Left lobe of liver (tissue), 2 donors: Measurements from ENCODE around the gene GOLGA8M. TPM values are rescaled to one million over a fixed set of nuclear protein-coding genes. Genes with fewer than 3 reads are reported as not detected.
"Not testable (repeated sequence)": the region's sequence is repeated elsewhere in the genome, so short reads cannot be mapped to it uniquely, and the experiment has no call there.

Experiments
- ATAC-seq: fragments of 200-7000 bp; cut with Tn5 transposase; one replicate; pipeline ENCODE4 v1.9.1; 2020; ENCODE audit warnings: mild to moderate bottlenecking, moderate library complexity
- DNase-seq: peaks from one replicate; pipeline ENCODE4 v3.0.0-alpha.2; 2020; ENCODE audit warnings: low spot score
- total RNA-seq: library from RNA; stranded (reverse); gene quantifications from one replicate; pipeline ENCODE4 v1.2.1, GENCODE V29; 2021
- donor health status: DM: no; HTN: no; CAD: no; lungs with moderate emphysema.
- donor health status: DM: no; HTN: yes; CAD: no.

The GOLGA8M gene, protein sequence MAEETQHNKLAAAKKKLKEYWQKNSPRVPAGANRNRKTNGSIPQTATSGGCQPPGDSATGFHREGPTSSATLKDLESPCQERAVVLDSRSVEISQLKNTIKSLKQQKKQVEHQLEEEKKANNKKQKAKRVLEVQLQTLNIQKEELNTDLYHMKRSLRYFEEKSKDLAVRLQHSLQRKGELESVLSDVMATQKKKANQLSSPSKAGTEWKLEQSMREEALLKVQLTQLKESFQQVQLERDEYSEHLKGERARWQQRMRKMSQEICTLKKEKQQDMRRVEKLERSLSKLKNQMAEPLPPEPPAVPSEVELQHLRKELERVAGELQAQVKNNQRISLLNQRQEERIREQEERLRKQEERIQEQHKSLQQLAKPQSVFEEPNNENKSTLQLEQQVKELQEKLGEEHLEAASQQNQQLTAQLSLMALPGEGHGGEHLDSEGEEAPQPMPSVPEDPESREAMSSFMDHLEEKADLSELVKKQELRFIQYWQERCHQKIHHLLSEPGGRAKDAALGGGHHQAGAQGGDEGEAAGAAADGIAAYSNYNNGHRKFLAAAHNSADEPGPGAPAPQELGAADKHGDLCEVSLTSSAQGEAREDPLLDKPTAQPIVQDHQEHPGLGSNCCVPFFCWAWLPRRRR
- 6.8 TPM for total RNA-seq

GRCh38 chr15:28712270-28712669, at the start of gene GOLGA8M:
GOLGA8M (minus strand) TSS chr15:28712421; CDS start chr15:28712323, 98 bp downstream.
- ATAC-seq, DNase-seq: not testable (repeated sequence)

- DNase-seq, ATAC-seq: not testable (repeated sequence)
Measured at GRCh38 chr15:28742890-28743289, 30.7 kb upstream of the GOLGA8M start.

- not testable (repeated sequence) for DNase-seq, ATAC-seq
Measured at GRCh38 chr15:28738590-28739292, 26.5 kb upstream of the GOLGA8M start.

DNA sequence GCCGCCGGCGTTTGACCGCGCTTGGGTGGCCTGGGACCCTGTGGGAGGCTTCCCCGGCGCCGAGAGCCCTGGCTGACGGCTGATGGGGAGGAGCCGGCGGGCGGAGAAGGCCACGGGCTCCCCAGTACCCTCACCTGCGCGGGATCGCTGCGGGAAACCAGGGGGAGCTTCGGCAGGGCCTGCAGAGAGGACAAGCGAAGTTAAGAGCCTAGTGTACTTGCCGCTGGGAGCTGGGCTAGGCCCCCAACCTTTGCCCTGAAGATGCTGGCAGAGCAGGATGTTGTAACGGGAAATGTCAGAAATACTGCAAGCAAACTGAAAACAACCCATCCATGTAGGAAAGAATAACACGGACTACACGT, 26.0 kb upstream of the GOLGA8M start:
- ATAC-seq = peak; percentile 68
- DNase-seq = not testable (repeated sequence)

- DNase-seq (peak; percentile 65), ATAC-seq (peak; percentile 92)
Measured at GRCh38 chr15:28737521-28738199, 25.4 kb upstream of the GOLGA8M start.

DNA sequence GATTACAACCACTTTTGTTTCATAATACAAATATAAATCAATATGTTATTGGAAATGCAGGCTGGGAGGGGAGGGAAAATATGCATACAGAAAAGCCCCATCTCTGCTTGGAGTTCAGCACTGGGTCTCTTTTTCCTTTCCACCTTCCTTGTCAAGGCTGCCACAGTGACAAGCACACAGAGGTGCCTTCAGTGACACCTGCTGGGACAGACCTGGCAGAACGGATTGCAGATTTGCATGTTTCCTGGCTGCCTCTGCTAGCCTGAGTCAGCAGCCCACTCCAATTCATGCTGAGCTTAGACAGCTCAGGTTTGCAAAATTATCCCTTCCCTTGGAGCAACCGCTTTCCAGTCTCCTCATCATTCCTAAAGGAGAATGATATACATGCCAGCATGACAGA, 15.8 kb upstream of the GOLGA8M start:
- ATAC-seq (peak; percentile 48), DNase-seq (peak; percentile 62)

- not testable (repeated sequence) for ATAC-seq
Measured at GRCh38 chr15:28727026-28727425, 14.8 kb upstream of the GOLGA8M start.

GRCh38 chr15:28726102-28726501, 13.9 kb upstream of the GOLGA8M start:
- ATAC-seq = no peak
- no peak for DNase-seq

More at GRCh38 chr15:28727026-28727425, 14.8 kb upstream of the GOLGA8M start:
- not testable (repeated sequence) for DNase-seq

GRCh38 chr15:28725556-28725955, 13.3 kb upstream of the GOLGA8M start:
- ATAC-seq (no peak), DNase-seq (no peak)

- DNase-seq, ATAC-seq: not testable (repeated sequence)
Measured at GRCh38 chr15:28723986-28724385, 11.8 kb upstream of the GOLGA8M start.

DNA sequence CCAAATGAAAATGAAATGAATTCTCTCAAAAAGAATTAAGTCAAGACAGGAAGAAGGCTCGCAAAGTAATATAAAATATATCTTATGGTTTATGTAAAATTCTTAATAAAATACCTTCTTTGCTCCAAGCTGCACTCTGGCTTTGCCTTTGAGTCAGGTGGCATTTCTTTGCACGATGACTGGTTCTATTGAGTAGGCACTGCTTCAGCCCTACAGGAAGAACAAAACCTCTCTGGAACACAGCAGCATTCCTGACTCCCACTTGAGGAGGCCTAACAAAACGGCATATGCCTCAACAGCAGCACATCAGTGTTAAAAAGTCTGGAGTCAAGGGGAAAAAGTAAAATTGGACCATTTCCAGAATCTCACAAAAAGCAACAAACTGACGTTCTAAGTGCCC, 7.4 kb upstream of the GOLGA8M start:
- not testable (repeated sequence) for DNase-seq, ATAC-seq

GRCh38 chr15:28718576-28718975, 6.4 kb upstream of the GOLGA8M start:
- not testable (repeated sequence) for DNase-seq, ATAC-seq

DNA sequence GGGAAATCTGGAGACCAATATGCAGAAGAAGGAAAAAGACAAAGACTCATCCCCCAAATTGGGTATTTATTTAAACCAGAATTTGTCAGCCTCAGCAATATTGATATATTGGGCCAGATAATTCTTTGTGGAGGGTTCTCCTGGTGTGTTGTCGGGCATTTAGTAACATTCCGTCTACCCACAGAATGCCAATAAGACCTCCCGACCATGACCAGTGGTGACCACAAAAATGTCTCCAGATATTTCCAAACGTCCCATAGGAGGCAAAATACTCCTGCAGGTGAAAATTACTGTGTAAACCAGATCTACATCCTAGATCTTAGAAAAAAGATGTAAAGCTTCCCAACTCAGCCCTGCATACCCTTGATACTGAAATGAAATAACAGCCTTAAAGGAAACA, 2.0 kb upstream of the GOLGA8M start:
- not testable (repeated sequence) for ATAC-seq, DNase-seq

GRCh38 chr15:28703927-28704326, 8.3 kb downstream of the GOLGA8M start:
- not testable (repeated sequence) for DNase-seq, ATAC-seq

GRCh38 chr15:28702427-28702826, 9.8 kb downstream of the GOLGA8M start:
- DNase-seq, ATAC-seq: not testable (repeated sequence)

- ATAC-seq (peak; percentile 92), DNase-seq (peak; percentile 90)
Measured at GRCh38 chr15:28694006-28694751, 18.0 kb downstream of the GOLGA8M start.

- ATAC-seq, DNase-seq: not testable (repeated sequence)
Measured at GRCh38 chr15:28693021-28693420, 19.2 kb downstream of the GOLGA8M start.

GRCh38 chr15:28673533-28673932, 38.7 kb downstream of the GOLGA8M start:
- not testable (repeated sequence) for ATAC-seq, DNase-seq

DNA sequence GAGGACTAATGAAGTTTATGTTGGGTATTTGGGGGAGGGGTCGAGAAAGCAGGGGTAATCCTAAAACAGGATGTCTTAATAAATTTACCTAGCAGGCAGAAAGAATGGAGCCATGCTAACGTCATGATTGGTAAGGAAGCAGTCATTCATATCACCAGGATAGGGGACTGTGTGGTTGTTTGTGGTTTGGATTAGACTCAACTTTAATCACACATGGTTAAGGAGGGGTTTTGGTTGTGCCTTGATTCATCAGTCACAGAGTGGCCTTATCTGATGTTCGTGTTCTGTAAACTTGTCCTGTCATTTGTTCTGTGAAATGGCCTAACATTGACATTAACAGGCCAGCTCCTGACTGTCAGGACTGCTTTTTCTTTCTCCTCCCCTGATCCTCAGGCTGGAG, 40.1 kb downstream of the GOLGA8M start:
- not testable (repeated sequence) for DNase-seq, ATAC-seq

DNA sequence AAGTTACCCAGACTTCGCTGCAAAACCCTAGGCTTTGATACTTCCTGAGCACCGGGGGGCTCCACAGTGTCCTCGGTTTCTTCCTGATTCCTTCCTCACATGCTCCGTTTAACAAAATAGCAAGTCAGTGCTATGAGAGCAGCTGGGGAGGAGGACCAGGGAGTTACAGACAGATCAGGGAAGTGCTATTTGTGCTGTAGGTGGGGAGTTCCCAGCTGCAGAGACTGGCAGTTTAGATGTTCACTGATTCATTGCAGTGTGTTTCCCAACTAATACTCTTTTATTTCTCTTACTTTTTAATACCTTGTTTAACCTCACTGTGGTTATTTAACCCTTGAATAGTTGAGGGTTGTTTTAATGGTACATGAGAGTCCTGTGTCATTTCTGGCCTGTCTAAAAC, 45.8 kb downstream of the GOLGA8M start:
- not testable (repeated sequence) for ATAC-seq, DNase-seq
